ENCODE measurements around the gene ASPM. TPM values are rescaled to one million over a fixed set of nuclear protein-coding genes. Genes with fewer than 3 reads are reported as not detected.
A peak's percentile ranks its signal among the peaks of the same experiment; 100 is the strongest.

ASPM gene
- polyA plus RNA-seq, 1 of the 3 experiments (the other 2 are of a cell fraction), result 3.0 TPM

GRCh38 chr1:197149340-197149739 is 2.9 kb upstream of the ASPM start:
- Histone ChIP-seq H3K4me2 (no peak overlapping the region), H3F3A (replicated peaks; ENCODE audit: insufficient read depth) (no peaks in the 10 kb centered on the region), H3K9me2 (no peaks in the 10 kb centered on the region), H2AFZ (ENCODE audit: low read depth) (no peak overlapping the region), H3K36me3 (replicated peaks in 1 of 2; ENCODE audit: control insufficient read depth in 1 of 2, insufficient read depth in 2 of 2, low read length in 1 of 2) (peaks cover 0 to 3% of the 10 kb centered on the region in 2 experiments), H3K27ac (ENCODE audit: low read depth in 2 of 2, low read length in 1 of 2) (no peak overlapping the region), H3K9ac (no peak overlapping the region), H3K4me1 (ENCODE audit: control insufficient read depth in 1 of 2, insufficient read depth in 2 of 2, low read depth in 1 of 2, low read length in 1 of 2) (peaks cover under 1 to 8% of the 10 kb centered on the region in 2 experiments; a peak in 3 of 4 replicates), H3K4me3 (ENCODE audit: low read depth in 2 of 2, low read length in 1 of 2) (no peak overlapping the region), H3K9me3 (no peaks in the 10 kb centered on the region), H3K79me2 (ENCODE audit: insufficient read depth) (peaks cover 21% of the 10 kb centered on the region), H4K20me1 (ENCODE audit: insufficient read depth) (no peaks in the 10 kb centered on the region; the same call in 1 of the 2 replicates), H3K27me3 (ENCODE audit: insufficient read depth) (no peaks in the 10 kb centered on the region)
- no peak for DNase-seq
- ChIA-PET POLR2A (no interaction called here), CTCF (no interaction called here)
- WGBS (ENCODE audit: low lambda C conversion rate), result 100% methylated on average over 2 of the region's 2 CpGs
- TF ChIP-seq FOXM1 (IDR thresholded peaks at IDR 0.05; ENCODE audit: low read depth), result no peak
- TF ChIP-seq YY1 (IDR thresholded peaks at IDR 0.05; ENCODE audit: low read depth), result no peak
- TF ChIP-seq RXRA (IDR thresholded peaks at IDR 0.05; ENCODE audit: borderline replicate concordance, low read depth), result no peak
- TF ChIP-seq GABPA (IDR thresholded peaks at IDR 0.05; ENCODE audit: low read depth), result no peak
- no peak for TF ChIP-seq ZBTB33 (IDR thresholded peaks at IDR 0.05; ENCODE audit: borderline replicate concordance, low read depth)
- TF ChIP-seq RFX5 (IDR thresholded peaks at IDR 0.05; ENCODE audit: low read length), result no peak
- no peak for TF ChIP-seq CHD2 (IDR thresholded peaks at IDR 0.05; ENCODE audit: low read length, partially characterized antibody)
- no peak for TF ChIP-seq TAF1 (IDR thresholded peaks at IDR 0.05; ENCODE audit: borderline replicate concordance, low read depth, low read length)
- TF ChIP-seq POLR2AphosphoS5 (IDR thresholded peaks at IDR 0.05; ENCODE audit: low read depth, low read length), result no peak
- no peak for TF ChIP-seq NRF1 (IDR thresholded peaks at IDR 0.05; ENCODE audit: low read depth, low read length)
- TF ChIP-seq ELF1 (IDR thresholded peaks at IDR 0.05), result no peak
- TF ChIP-seq EP300 (IDR thresholded peaks at IDR 0.05; ENCODE audit: borderline replicate concordance in 1 of 2, low read depth in 1 of 2, low read length in 1 of 2), result no peak
- no peak for TF ChIP-seq NFIC (IDR thresholded peaks at IDR 0.05; ENCODE audit: borderline replicate concordance)
- TF ChIP-seq SIN3A (IDR thresholded peaks at IDR 0.05; ENCODE audit: borderline replicate concordance, low read depth, low read length), result no peak
- no peak for TF ChIP-seq USF1 (IDR thresholded peaks at IDR 0.05; ENCODE audit: borderline replicate concordance, low read depth)
- no peak for TF ChIP-seq FOXJ3 (CRISPR knock-in tag; IDR thresholded peaks at IDR 0.05)

- H3K79me2 ChIP-seq (ENCODE audit: insufficient read depth), result peaks cover 59% of the 10 kb centered on the region
- H3K27me3 ChIP-seq (ENCODE audit: insufficient read depth), result no peaks in the 10 kb centered on the region
- peaks cover 17 to 28% of the 10 kb centered on the region in 2 experiments for H3K36me3 ChIP-seq (replicated peaks in 1 of 2; ENCODE audit: control insufficient read depth in 1 of 2, insufficient read depth in 2 of 2, low read length in 1 of 2)
- H3K9me3 ChIP-seq, result no peaks in the 10 kb centered on the region
- H3K4me3 ChIP-seq (ENCODE audit: low read depth in 2 of 2, low read length in 1 of 2), result peak overlapping the region; percentile 94 to 98
- H4K20me1 ChIP-seq (ENCODE audit: insufficient read depth), result no peaks in the 10 kb centered on the region; the same call in 1 of the 2 replicates
- no peaks in the 10 kb centered on the region for H3F3A ChIP-seq (replicated peaks; ENCODE audit: insufficient read depth)
- H2AFZ ChIP-seq (ENCODE audit: low read depth), result peak overlapping the region; percentile 99
- H3K4me1 ChIP-seq (ENCODE audit: control insufficient read depth in 1 of 2, insufficient read depth in 2 of 2, low read depth in 1 of 2, low read length in 1 of 2), result peaks cover 7 to 14% of the 10 kb centered on the region in 2 experiments; a peak in 3 of 4 replicates
- CTCF ChIA-PET, result no interaction called here
- POLR2A ChIA-PET, result no interaction called here
- peak overlapping the region; percentile 87 for H3K4me2 ChIP-seq
- H3K9me2 ChIP-seq, result no peaks in the 10 kb centered on the region
- 1% methylated on average over 11 of the region's 11 CpGs for WGBS (ENCODE audit: low lambda C conversion rate)
- peak overlapping the region; percentile 77 to 89 for H3K27ac ChIP-seq (ENCODE audit: low read depth in 2 of 2, low read length in 1 of 2)
- DNase-seq, result no peak
- H3K9ac ChIP-seq, result peak overlapping the region; percentile 85
- TF ChIP-seq EP300 (IDR thresholded peaks at IDR 0.05; ENCODE audit: borderline replicate concordance in 1 of 2, low read depth in 1 of 2, low read length in 1 of 2), result no peak
- no peak for TF ChIP-seq TAF1 (IDR thresholded peaks at IDR 0.05; ENCODE audit: borderline replicate concordance, low read depth, low read length)
- TF ChIP-seq TEAD4 (IDR thresholded peaks at IDR 0.05; ENCODE audit: borderline replicate concordance, insufficient read depth), result no peak
- TF ChIP-seq YY1 (IDR thresholded peaks at IDR 0.05; ENCODE audit: low read depth), result no peak
- TF ChIP-seq SIN3A (IDR thresholded peaks at IDR 0.05; ENCODE audit: borderline replicate concordance, low read depth, low read length), result no peak
- no peak for TF ChIP-seq MAX (IDR thresholded peaks at IDR 0.05; ENCODE audit: low read depth)
- no peak for TF ChIP-seq ELF1 (IDR thresholded peaks at IDR 0.05)
- TF ChIP-seq FOXM1 (IDR thresholded peaks at IDR 0.05; ENCODE audit: low read depth), result no peak
- TF ChIP-seq TCF12 (IDR thresholded peaks at IDR 0.05), result no peak
- no peak for TF ChIP-seq USF1 (IDR thresholded peaks at IDR 0.05; ENCODE audit: borderline replicate concordance, low read depth)
- TF ChIP-seq USF2 (IDR thresholded peaks at IDR 0.05; ENCODE audit: borderline replicate concordance, low read depth, low read length), result no peak
These were observed 934 bp downstream of the ASPM start for GRCh38 chr1:197145446-197146024.
